ENCODE measurements around the gene ASCC2.

DNA sequence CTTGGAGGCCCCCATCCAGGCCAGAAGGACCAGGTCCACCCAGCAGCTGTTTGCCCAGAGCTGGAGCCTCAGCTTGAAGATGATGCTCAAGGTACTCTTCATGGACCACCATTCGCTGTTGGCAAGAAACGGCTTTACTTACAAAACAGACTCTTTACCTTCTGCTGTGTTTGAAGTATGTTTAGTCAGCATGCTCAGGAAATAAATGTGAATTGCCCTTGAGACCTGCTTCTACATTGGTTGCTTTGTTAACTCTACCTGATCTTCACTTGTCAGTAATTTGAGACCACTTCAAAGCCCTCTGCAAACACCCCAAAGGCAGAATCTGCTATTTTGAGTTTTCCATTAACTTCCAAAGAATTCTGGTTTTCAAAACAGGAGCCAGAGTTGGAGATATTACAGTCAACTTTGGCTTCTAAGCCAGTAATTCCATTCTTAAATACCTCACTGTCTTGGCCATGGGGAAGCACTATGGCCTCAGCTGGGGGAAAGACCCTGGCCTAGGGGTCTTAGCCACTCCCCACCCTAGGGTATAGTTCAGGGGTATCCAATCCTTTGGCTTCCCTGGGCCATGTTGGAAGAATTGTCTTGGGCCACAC, 68.3 kb downstream of the ASCC2 start:
- TF ChIP-seq CTCF (IDR thresholded peaks at IDR 0.05 in 4 of 5, conservative IDR thresholded peaks at IDR 0.05 in 1 of 5) = no peak
- TF ChIP-seq POLR2A (IDR thresholded peaks at IDR 0.05) = no peak

Measured in gastrocnemius medialis (tissue), 4 donors.